Smooth muscle cell (in vitro differentiated cells): ENCODE data around the gene NOX4. TPM values are rescaled to one million over a fixed set of nuclear protein-coding genes. Genes with fewer than 3 reads are reported as not detected.

ENCODE experiments used
- DNase-seq: peaks from one replicate; lab custom pipeline; 2025; ENCODE audit not compliant: unreplicated experiment; lab: John Stamatoyannopoulos, UW
- H2AFZ ChIP-seq: fragments of 200-600 bp; sonication (generic); 2 replicates; pipeline ENCODE4 v1.6.0; 2016; ENCODE audit warnings: antibody characterized with exemption, low read depth, mild to moderate bottlenecking
- H3F3A ChIP-seq: fragments of 200-600 bp; sonication (generic); 2 replicates; pipeline ENCODE4 v1.6.0; 2017; ENCODE audit warnings: antibody characterized with exemption, low read depth
- H3K27ac ChIP-seq: fragments of 200-600 bp; sonication (generic); 2 replicates; pipeline ENCODE4 v1.5.1; 2016; ENCODE audit warnings: low read depth, mild to moderate bottlenecking
- H3K27me3 ChIP-seq: fragments of 200-600 bp; sonication (generic); 2 replicates; pipeline ENCODE4 v1.6.1; 2016; ENCODE audit warnings: low read depth, mild to moderate bottlenecking
- H3K36me3 ChIP-seq: fragments of 200-600 bp; sonication (generic); 2 replicates; pipeline ENCODE4 v1.5.1; 2016; ENCODE audit warnings: low read depth
- H3K4me1 ChIP-seq: fragments of 200-600 bp; sonication (generic); 2 replicates; pipeline ENCODE4 v1.5.1; 2016; ENCODE audit warnings: low read depth
- H3K4me2 ChIP-seq: fragments of 200-600 bp; sonication (generic); 2 replicates; pipeline ENCODE4 v1.6.0; 2016; ENCODE audit warnings: mild to moderate bottlenecking
- H3K4me3 ChIP-seq: fragments of 200-600 bp; sonication (generic); 2 replicates; pipeline ENCODE4 v1.5.1; 2016; ENCODE audit warnings: mild to moderate bottlenecking
- H3K79me2 ChIP-seq: fragments of 200-600 bp; sonication (generic); 2 replicates; pipeline ENCODE4 v1.6.0; 2016; ENCODE audit warnings: low read depth, mild to moderate bottlenecking
- H3K9ac ChIP-seq: fragments of 200-600 bp; sonication (generic); 2 replicates; pipeline ENCODE4 v1.6.0; 2016; ENCODE audit warnings: low read depth
- H3K9me3 ChIP-seq: fragments of 200-600 bp; sonication (generic); replicated peaks from 2 replicates; pipeline ENCODE4 v1.5.1; 2016; ENCODE audit warnings: low read depth
- H4K20me1 ChIP-seq: fragments of 200-600 bp; sonication (generic); 2 replicates; pipeline ENCODE4 v1.6.0; 2016; ENCODE audit warnings: low read depth
- CTCF ChIP-seq: fragments of 200-600 bp; sonication (generic); IDR thresholded peaks from 2 replicates; pipeline ENCODE4 v1.5.1; 2017; ENCODE audit warnings: borderline replicate concordance, mild to moderate bottlenecking, antibody characterized with exemption; ENCODE audit not compliant: insufficient read depth, poor library complexity, severe bottlenecking
- WGBS: methylation state at CpG from one replicate; pipeline ENCODE4 v1.1.7; 2016; ENCODE audit warnings: low lambda C conversion rate; 5-methylcytosine and 5-hydroxymethylcytosine counted together
- polyA plus RNA-seq: library from polyadenylated mRNA; unstranded; fragments of >200 nt; fragmentation: Nextera tagmentation; extraction: Ambion mirVana; gene quantifications from 2 replicates; pipeline ENCODE4 v1.2.1, GENCODE V29; 2016
- total RNA-seq: library from RNA; depleted of rRNA; stranded (reverse); fragments of >200 nt; gene quantifications from 2 replicates; pipeline ENCODE4 v1.2.3, GENCODE V29; 2014

The NOX4 gene
- total and polyA plus RNA-seq, 2 experiments from 2014 or later, result 7.3 to 31.9 TPM

GRCh38 chr11:89443361-89444322, 47.5 kb downstream of the NOX4 start:
- Histone ChIP-seq H3K79me2 (no peaks in the 10 kb centered on the region), H3K27ac (no peak overlapping the region), H3K27me3 (no peaks in the 10 kb centered on the region), H2AFZ (no peak overlapping the region), H3K36me3 (no peaks in the 10 kb centered on the region), H3K4me1 (no peaks in the 10 kb centered on the region), H3K4me3 (no peak overlapping the region), H3K4me2 (no peak overlapping the region), H3F3A (no peaks in the 10 kb centered on the region), H3K9me3 (no peaks in the 10 kb centered on the region), H3K9ac (no peak overlapping the region), H4K20me1 (no peaks in the 10 kb centered on the region)
- no peak for TF ChIP-seq CTCF
- no peak for DNase-seq
- 85% methylated on average over 5 of the region's 5 CpGs for WGBS

DNA sequence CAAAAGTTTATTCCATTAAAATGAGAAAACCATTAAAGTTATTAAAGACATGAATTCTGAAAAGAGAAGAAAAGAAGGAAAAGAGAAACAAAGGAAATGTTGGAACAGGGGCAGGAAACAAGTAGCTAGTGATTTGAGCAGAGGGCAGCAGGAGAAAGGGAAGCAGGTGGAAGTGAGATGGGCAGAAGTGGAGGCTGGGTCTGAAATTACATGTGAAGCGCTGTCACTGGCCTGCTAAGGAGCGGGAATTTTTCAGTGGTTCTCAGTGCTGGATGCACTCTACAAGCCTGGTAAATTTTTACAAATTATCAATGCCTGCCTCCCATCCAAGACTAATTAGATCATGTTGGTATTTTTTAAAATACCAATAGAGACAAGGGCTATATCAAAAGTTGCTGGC, 48.4 kb downstream of the NOX4 start:
- Histone ChIP-seq H3K27me3 (no peaks in the 10 kb centered on the region), H3K9me3 (no peaks in the 10 kb centered on the region), H3K79me2 (no peaks in the 10 kb centered on the region), H3K9ac (no peak overlapping the region), H4K20me1 (no peaks in the 10 kb centered on the region), H3K4me1 (no peaks in the 10 kb centered on the region), H3K36me3 (no peaks in the 10 kb centered on the region), H3K4me2 (no peak overlapping the region), H2AFZ (no peak overlapping the region), H3K4me3 (no peak overlapping the region), H3K27ac (no peak overlapping the region), H3F3A (no peaks in the 10 kb centered on the region)
- DNase-seq, result no peak
- 95% methylated on average over 2 of the region's 2 CpGs for WGBS
- TF ChIP-seq CTCF, result no peak

- WGBS, result 88% methylated on average over 1 of the region's 1 CpG
- no peaks in the 10 kb centered on the region for H3K27me3 ChIP-seq
These were observed 49.6 kb downstream of the NOX4 start for GRCh38 chr11:89441606-89442005.

More at GRCh38 chr11:89441606-89442005, 49.6 kb downstream of the NOX4 start:
- Histone ChIP-seq H3K27ac (no peak overlapping the region), H3F3A (no peaks in the 10 kb centered on the region), H4K20me1 (no peaks in the 10 kb centered on the region), H3K9me3 (no peaks in the 10 kb centered on the region), H3K4me3 (no peak overlapping the region), H3K36me3 (no peaks in the 10 kb centered on the region), H2AFZ (no peak overlapping the region), H3K4me2 (no peak overlapping the region), H3K79me2 (no peaks in the 10 kb centered on the region), H3K9ac (no peak overlapping the region), H3K4me1 (peaks cover 2% of the 10 kb centered on the region)
- TF ChIP-seq CTCF, result no peak
- no peak for DNase-seq
